ENCODE results near the gene TARBP1. TPM values are rescaled to one million over a fixed set of nuclear protein-coding genes. Genes with fewer than 3 reads are reported as not detected.
"Not testable (repeated sequence)": the region's sequence is repeated elsewhere in the genome, so short reads cannot be mapped to it uniquely, and the experiment has no call there.

TARBP1 gene
- total RNA-seq, 2 donors from 2014 or later, result 20.7 to 22.2 TPM

DNA sequence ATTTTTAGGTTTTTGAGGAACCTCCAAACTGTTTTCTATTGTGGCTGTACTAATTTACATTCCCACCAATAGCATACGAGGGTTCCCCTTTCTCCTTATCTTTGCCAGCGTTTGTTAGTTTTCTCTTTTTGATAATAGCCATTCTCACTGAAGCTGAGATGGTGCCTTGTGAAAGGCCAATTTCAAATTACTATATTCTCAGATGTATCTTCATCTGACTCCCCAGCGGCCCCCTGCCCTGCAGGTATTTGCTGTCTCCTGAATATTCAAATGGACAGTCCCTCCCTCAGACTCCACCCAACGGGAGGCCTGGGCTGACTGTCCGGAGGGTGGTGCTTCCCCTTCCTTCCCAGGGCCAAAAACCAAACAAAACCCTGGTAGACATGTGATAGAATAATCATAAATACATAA is 33.5 kb upstream of the TARBP1 start:
- Mint-ChIP-seq H3K9me3 (no peaks in the 10 kb centered on the region), H3K4me3 (no peak overlapping the region), H3K27me3 (peaks cover 9% of the 10 kb centered on the region), H3K36me3 (ENCODE audit: low read depth) (no peaks in the 10 kb centered on the region), H3K27ac (no peak overlapping the region), H3K4me1 (peaks cover 9% of the 10 kb centered on the region)
- ATAC-seq (replicated peaks), result no peak

DNA sequence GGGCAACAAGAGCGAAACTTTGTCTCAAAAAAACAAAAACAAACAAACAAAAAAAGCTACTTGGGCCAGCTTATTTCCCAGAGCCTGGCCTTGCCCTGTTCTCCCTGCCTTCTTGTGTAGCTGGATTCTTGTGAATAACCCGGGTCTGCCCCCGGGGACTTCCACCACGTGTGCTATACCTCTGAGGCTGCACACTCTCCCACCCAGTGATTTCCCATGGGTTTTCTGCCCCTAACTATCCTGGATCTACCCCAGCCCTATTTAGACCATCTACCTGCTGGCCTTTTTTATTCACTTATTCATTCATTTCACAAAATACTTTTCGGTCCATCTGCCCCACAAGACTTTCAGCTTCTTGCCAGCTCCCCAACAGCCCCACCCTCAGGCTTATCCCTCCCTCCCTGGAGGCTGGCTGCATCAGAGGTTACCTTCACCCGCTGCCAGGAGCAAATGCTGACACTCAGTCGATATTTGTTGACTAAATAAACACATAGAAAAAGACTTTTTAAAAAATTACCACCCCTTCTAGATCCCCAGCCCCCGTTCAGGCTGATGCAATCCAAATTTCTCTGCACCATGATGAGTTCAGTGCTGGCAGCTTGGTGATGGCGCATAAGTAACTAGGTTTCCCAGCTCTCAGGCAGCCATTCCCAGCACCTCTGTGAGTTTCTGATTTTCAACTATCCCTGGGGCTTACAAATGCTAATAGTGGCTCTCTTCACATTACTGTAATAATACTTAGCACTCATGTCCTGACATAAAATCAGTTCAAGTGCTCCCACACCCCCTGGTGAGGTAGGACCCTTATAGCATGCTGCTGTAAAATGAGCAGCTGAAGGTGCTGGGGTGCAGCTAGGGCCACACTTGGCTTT is 30.7 kb upstream of the TARBP1 start:
- Mint-ChIP-seq H3K36me3 (ENCODE audit: low read depth) (no peaks in the 10 kb centered on the region), H3K9me3 (no peaks in the 10 kb centered on the region), H3K4me3 (no peak overlapping the region), H3K27me3 (peaks cover 9% of the 10 kb centered on the region), H3K27ac (no peak overlapping the region), H3K4me1 (peaks cover 4% of the 10 kb centered on the region)
- ATAC-seq (replicated peaks), result no peak

- Mint-ChIP-seq H3K9me3 (no peaks in the 10 kb centered on the region), H3K27ac (no peak overlapping the region), H3K27me3 (peaks cover 9% of the 10 kb centered on the region), H3K4me3 (no peak overlapping the region), H3K4me1 (peaks cover 17% of the 10 kb centered on the region), H3K36me3 (ENCODE audit: low read depth) (no peaks in the 10 kb centered on the region)
- no peak for ATAC-seq (replicated peaks)
Observed at GRCh38 chr1:234507626-234508387, 28.8 kb upstream of the TARBP1 start.

GRCh38 chr1:234507089-234507488 is 28.1 kb upstream of the TARBP1 start:
- peaks cover 17% of the 10 kb centered on the region for H3K4me1 Mint-ChIP-seq
- no peaks in the 10 kb centered on the region for H3K36me3 Mint-ChIP-seq (ENCODE audit: low read depth)
- no peaks in the 10 kb centered on the region for H3K9me3 Mint-ChIP-seq
- H3K4me3 Mint-ChIP-seq, result no peak overlapping the region
- peaks cover 9% of the 10 kb centered on the region for H3K27me3 Mint-ChIP-seq
- no peak overlapping the region for H3K27ac Mint-ChIP-seq
- ATAC-seq (replicated peaks), result no peak

DNA sequence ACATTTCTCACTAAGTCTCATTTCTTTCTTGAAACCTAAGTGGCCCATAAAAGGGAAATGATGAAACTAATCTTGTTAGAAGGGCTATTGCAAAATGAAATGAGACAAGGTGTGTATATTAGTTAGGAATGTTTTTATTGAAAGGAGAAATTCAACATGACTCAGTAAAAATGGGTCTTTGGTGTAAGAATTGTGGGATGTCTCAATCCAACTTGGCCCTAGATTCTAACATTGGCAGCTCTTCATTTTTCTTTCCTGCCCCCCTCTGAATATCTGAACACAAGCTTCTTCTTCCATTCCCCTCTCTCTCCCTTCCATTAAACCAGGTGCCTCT is 26.8 kb upstream of the TARBP1 start:
- no peaks in the 10 kb centered on the region for H3K9me3 Mint-ChIP-seq
- H3K36me3 Mint-ChIP-seq (ENCODE audit: low read depth), result peaks cover 5% of the 10 kb centered on the region
- peaks cover 7% of the 10 kb centered on the region for H3K27me3 Mint-ChIP-seq
- no peak for ATAC-seq (replicated peaks)
- peaks cover 25% of the 10 kb centered on the region for H3K4me1 Mint-ChIP-seq
- no peak overlapping the region for H3K27ac Mint-ChIP-seq
- no peak overlapping the region for H3K4me3 Mint-ChIP-seq

DNA sequence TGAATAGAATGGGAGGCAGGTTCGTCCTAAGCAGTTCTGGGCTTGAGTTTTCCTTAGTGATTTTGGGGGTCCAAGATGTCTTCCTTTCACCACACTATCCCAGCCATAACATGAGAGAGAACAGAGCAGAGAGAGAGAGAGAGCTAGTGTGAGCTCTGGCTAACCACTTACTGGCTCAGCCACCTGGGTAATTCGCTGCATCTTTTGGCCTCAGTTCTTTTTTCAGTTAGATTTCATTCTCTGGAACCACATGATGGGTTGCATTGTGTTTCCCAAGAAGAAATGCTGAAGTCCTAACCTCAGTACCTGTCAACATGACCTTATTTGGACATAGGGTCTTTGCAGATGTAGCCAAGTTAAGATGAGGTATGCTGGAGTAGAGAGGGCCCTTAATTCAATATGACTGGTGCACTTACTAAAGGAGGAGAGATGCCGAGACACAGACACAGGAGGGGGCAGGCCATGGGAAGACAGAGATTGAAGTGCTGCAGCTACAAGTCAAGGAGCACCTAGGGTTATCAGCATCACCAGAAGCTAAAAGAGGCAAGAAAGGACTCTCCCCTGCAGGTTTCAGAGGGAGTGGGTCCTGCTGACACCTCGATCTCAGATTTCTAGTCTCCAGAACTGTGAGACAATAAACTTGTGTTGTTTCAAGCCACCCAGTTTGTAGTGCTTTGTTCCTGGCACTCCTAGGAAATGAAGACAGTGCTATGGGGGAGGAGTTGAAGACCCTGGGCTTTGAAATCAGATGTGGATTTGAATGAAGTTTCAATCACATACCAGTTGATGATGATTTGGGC is 26.2 kb upstream of the TARBP1 start:
- H3K27me3 Mint-ChIP-seq, result peaks cover 7% of the 10 kb centered on the region
- peaks cover 31% of the 10 kb centered on the region for H3K4me1 Mint-ChIP-seq
- ATAC-seq (replicated peaks), result no peak
- H3K9me3 Mint-ChIP-seq, result no peaks in the 10 kb centered on the region
- no peak overlapping the region for H3K27ac Mint-ChIP-seq
- peaks cover 5% of the 10 kb centered on the region for H3K36me3 Mint-ChIP-seq (ENCODE audit: low read depth)
- no peak overlapping the region for H3K4me3 Mint-ChIP-seq

DNA sequence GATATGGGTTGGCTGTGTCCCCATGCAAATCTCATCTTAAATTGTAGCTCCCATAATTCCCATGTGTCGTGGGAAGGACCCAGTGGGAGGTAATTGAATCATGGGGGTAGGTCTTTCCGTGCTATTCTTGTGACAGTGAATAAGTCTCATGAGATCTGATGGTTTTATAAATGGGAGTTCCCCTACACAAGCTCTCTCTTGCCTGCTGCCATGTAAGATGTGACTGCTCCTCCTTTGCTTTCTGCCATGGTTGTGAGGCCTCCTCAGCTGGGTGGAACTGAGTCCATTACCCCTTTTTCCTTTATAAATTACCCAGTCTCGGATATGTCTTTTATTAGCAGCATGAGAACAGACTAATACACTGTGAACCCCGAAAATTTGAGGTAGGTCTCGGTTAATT is 25.3 kb upstream of the TARBP1 start:
- peak overlapping the region; percentile 23 for H3K27ac Mint-ChIP-seq
- not testable (repeated sequence) for H3K27me3 Mint-ChIP-seq; H3K9me3 Mint-ChIP-seq; H3K36me3 Mint-ChIP-seq (ENCODE audit: low read depth); ATAC-seq (replicated peaks)
- peaks cover 36% of the 10 kb centered on the region for H3K4me1 Mint-ChIP-seq
- H3K4me3 Mint-ChIP-seq, result peak overlapping the region; percentile 7

- peak overlapping the region; percentile 23 for H3K27ac Mint-ChIP-seq
- peaks cover 45% of the 10 kb centered on the region for H3K4me1 Mint-ChIP-seq
- ATAC-seq (replicated peaks), result no peak
- H3K27me3 Mint-ChIP-seq, result peaks cover 4% of the 10 kb centered on the region
- H3K9me3 Mint-ChIP-seq, result no peaks in the 10 kb centered on the region
- H3K36me3 Mint-ChIP-seq (ENCODE audit: low read depth), result peaks cover 5% of the 10 kb centered on the region
- no peak overlapping the region for H3K4me3 Mint-ChIP-seq
Observed at GRCh38 chr1:234503193-234504050, 24.4 kb upstream of the TARBP1 start.

DNA sequence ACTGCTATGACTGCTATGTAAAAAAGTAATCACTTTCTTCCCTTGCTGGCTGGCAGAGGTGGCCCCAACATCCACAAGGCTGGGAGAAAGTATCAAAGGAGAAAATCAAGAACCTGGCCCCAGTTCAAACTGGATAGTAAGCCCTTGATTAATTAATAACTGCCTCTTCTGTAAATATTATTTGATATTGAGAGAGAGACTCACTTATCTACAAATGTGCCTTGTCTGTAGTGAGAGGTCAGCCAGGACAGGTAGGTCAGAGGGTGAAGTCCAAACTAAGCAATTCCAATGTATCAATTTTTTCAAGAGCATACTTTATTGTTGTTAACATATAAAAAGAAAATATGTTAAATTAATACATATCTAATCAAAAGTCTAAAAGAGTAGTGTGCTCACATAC is 23.8 kb upstream of the TARBP1 start:
- no peaks in the 10 kb centered on the region for H3K9me3 Mint-ChIP-seq
- H3K4me3 Mint-ChIP-seq, result no peak overlapping the region
- H3K27ac Mint-ChIP-seq, result no peak overlapping the region
- peaks cover 5% of the 10 kb centered on the region for H3K36me3 Mint-ChIP-seq (ENCODE audit: low read depth)
- peaks cover 49% of the 10 kb centered on the region for H3K4me1 Mint-ChIP-seq
- no peak for ATAC-seq (replicated peaks)
- H3K27me3 Mint-ChIP-seq, result no peaks in the 10 kb centered on the region

GRCh38 chr1:234500269-234500668 is 21.3 kb upstream of the TARBP1 start:
- peak; percentile 36 for ATAC-seq (replicated peaks)

GRCh38 chr1:234499943-234500245 is 20.9 kb upstream of the TARBP1 start:
- peak overlapping the region; percentile 42 for H3K4me3 Mint-ChIP-seq
- no peaks in the 10 kb centered on the region for H3K9me3 Mint-ChIP-seq
- peaks cover 5% of the 10 kb centered on the region for H3K36me3 Mint-ChIP-seq (ENCODE audit: low read depth)
- peak overlapping the region; percentile 86 for H3K27ac Mint-ChIP-seq
- peaks cover 56% of the 10 kb centered on the region for H3K4me1 Mint-ChIP-seq
- peaks cover 3% of the 10 kb centered on the region for H3K27me3 Mint-ChIP-seq
- ATAC-seq (replicated peaks), result no peak

More at GRCh38 chr1:234500269-234500668, 21.3 kb upstream of the TARBP1 start:
- Mint-ChIP-seq H3K27me3 (peaks cover 3% of the 10 kb centered on the region), H3K36me3 (ENCODE audit: low read depth) (peaks cover 5% of the 10 kb centered on the region), H3K9me3 (no peaks in the 10 kb centered on the region), H3K4me1 (peaks cover 53% of the 10 kb centered on the region), H3K27ac (peak overlapping the region; percentile 86), H3K4me3 (peak overlapping the region; percentile 42)

DNA sequence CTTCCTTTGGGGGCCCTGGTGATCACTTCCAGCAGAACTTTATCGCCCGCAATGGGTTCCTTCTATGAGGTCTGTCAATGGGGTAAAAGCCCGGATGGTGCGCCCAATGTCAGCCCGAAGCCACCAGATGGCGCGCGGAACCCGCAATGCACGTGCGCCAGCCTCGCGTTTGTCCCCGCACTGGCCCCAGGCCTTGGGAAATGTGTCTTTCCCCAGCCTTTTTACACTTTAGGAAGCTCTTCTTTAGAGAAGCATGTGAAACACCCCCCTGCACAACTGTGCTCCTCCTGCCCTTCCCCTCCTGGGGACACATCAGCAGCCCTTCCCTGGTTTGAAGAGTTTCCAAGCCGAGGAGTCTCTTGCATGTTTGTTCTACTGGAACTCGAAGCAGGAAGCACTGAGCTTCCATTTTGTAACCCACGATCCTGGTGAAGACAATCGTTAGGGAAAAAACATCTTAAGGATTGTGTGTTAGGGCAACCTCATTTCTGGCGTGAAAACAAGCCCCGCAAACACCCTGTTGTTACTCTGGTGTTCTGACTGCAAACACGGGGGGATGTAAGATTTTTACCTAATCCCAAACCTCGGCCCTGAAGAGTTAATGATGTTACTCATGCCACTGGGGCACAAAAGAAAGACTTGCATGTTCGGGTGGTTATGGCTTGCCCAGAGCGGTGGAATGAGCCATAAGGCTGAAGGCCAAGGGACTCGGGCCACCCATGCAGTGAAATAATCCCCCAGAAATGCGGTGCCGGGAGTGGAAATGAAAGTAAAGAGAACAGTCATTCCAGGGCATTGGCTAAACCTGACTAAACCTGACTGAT is 20.4 kb upstream of the TARBP1 start:
- peak; percentile 46 for ATAC-seq (replicated peaks)
- H3K9me3 Mint-ChIP-seq, result no peaks in the 10 kb centered on the region
- H3K4me1 Mint-ChIP-seq, result peaks cover 54% of the 10 kb centered on the region
- H3K36me3 Mint-ChIP-seq (ENCODE audit: low read depth), result peaks cover 5% of the 10 kb centered on the region
- H3K4me3 Mint-ChIP-seq, result peak overlapping the region; percentile 42
- peaks cover 3% of the 10 kb centered on the region for H3K27me3 Mint-ChIP-seq
- H3K27ac Mint-ChIP-seq, result peak overlapping the region; percentile 71

DNA sequence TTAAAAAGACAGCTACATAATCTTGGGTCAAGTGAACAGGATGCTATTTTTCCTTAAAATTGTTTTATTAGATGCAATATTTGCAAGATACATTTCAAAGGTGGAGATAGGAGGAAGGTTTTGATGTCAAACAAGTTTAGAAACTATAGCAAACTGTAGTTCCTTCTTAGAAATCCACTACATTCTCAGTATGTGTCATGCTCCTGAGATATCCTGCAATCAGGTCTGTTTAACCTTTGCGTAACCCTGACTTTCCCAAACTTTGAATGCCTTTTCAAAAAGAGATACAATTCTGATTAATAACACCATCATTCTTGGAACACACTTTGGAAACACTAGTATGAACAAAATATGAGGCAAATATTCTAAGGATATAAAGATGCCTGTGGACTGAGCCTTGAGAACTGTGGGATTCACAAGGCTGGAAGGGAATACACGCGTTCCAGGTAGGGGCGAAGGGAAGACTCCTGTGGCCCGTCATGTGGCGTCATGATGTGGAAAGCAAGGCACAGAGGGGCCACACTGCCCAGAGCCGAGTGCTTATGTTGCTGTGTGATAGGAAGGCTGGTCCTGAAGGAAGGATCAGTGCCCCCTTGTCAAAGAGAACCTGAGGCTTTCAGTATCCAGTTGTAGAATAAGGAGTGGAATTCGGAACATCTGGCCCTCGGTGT is 19.6 kb upstream of the TARBP1 start:
- H3K27ac Mint-ChIP-seq, result peak overlapping the region; percentile 71
- peak overlapping the region; percentile 42 for H3K4me3 Mint-ChIP-seq
- H3K36me3 Mint-ChIP-seq (ENCODE audit: low read depth), result peaks cover 5% of the 10 kb centered on the region
- H3K9me3 Mint-ChIP-seq, result no peaks in the 10 kb centered on the region
- H3K27me3 Mint-ChIP-seq, result peaks cover 8% of the 10 kb centered on the region
- peaks cover 46% of the 10 kb centered on the region for H3K4me1 Mint-ChIP-seq
- ATAC-seq (replicated peaks), result no peak
